H1 (cell line): ENCODE results near the gene CHI3L2. TPM values are rescaled to one million over a fixed set of nuclear protein-coding genes. Genes with fewer than 3 reads are reported as not detected.

ENCODE experiments used
- polyA plus RNA-seq, 7 experiments: library from polyadenylated mRNA; depleted of rRNA in 3 of 7; stranded (reverse) in 5 of 7; unstranded in 2 of 7; fragments of >200 nt in 5 of 7; fragments of 200-250 nt in 2 of 7; gene quantifications; 1 replicate in 5 of 7; 2 replicates in 1 of 7; 4 replicates in 1 of 7; pipeline versions ENCODE4 v1.2.1 to v1.2.3, GENCODE V29; 2011 to 2013; ENCODE audit warnings: missing spikeins in 2 of 7, mixed read lengths in 2 of 7
- small RNA-seq: library from polyadenylated mRNA; stranded (forward); fragments of <200 nt; extraction: miRNeasy Mini kit (QIAGEN cat#:217004); gene quantifications from one replicate; pipeline ENCODE3, GENCODE V24; 2013; ENCODE audit not compliant: insufficient read depth
- total RNA-seq: library from RNA; stranded (reverse); fragmentation: NEBNext Ultra II Directional; extraction: Animal tissue kit (Norgen Biotek cat#: 25700); gene quantifications from 2 replicates; pipeline ENCODE4 v1.2.1, GENCODE V29; 2021

CHI3L2 gene
- total and polyA plus RNA-seq, 2 of the 8 experiments (the other 6 are each of a cell fraction or from before 2014, with no cell fraction given), result not detected

Small RNA genes within 50 kb of the gene (small RNA-seq; reads per million reads assigned to genes)
- not detected for gene AL355816.1

Other genes starting within 250 kb of the CHI3L2 start
- 30.0 and 35.2 TPM in 2 replicates for gene DRAM2, start 87.6 kb upstream of the CHI3L2 start, total RNA-seq
- 37.2 and 68.2 TPM in 2 replicates for gene DRAM2, start 87.6 kb upstream of the CHI3L2 start, polyA plus RNA-seq (2011; rRNA removed)
- gene CEPT1, start 87.5 kb upstream of the CHI3L2 start, total RNA-seq, result 28.6 and 29.6 TPM in 2 replicates
- gene CEPT1, start 87.5 kb upstream of the CHI3L2 start, polyA plus RNA-seq (2011; rRNA removed), result 9.0 and 18.5 TPM in 2 replicates
- gene DENND2D, start 27.1 kb upstream of the CHI3L2 start, total RNA-seq, result 0.57 and 0.58 TPM in 2 replicates
- 1.4 and 1.6 TPM in 2 replicates for gene DENND2D, start 27.1 kb upstream of the CHI3L2 start, polyA plus RNA-seq (2011; rRNA removed)
- gene CHIA, start 63.1 kb downstream of the CHI3L2 start, total RNA-seq, result not detected in 2 replicates
- gene CHIA, start 63.1 kb downstream of the CHI3L2 start, polyA plus RNA-seq (2011; rRNA removed), result not detected in 2 replicates
- 0.33 and 0.80 TPM in 2 replicates for gene OVGP1, start 200.0 kb downstream of the CHI3L2 start, total RNA-seq
- 1.2 and 1.7 TPM in 2 replicates for gene OVGP1, start 200.0 kb downstream of the CHI3L2 start, polyA plus RNA-seq (2011; rRNA removed)
- gene WDR77, start 221.5 kb downstream of the CHI3L2 start, total RNA-seq, result 61.6 and 66.0 TPM in 2 replicates
- 139 and 156 TPM in 2 replicates for gene WDR77, start 221.5 kb downstream of the CHI3L2 start, polyA plus RNA-seq (2011; rRNA removed)
- gene ATP5PB, start 221.8 kb downstream of the CHI3L2 start, total RNA-seq, result 252 and 262 TPM in 2 replicates
- 129 and 232 TPM in 2 replicates for gene ATP5PB, start 221.8 kb downstream of the CHI3L2 start, polyA plus RNA-seq (2011; rRNA removed)
- 0.13 and 0.42 TPM in 2 replicates for gene C1orf162, start 246.3 kb downstream of the CHI3L2 start, total RNA-seq
- 0.42 and 0.86 TPM in 2 replicates for gene C1orf162, start 246.3 kb downstream of the CHI3L2 start, polyA plus RNA-seq (2011; rRNA removed)